Measurements from ENCODE around the gene IVD. TPM values are rescaled to one million over a fixed set of nuclear protein-coding genes. Genes with fewer than 3 reads are reported as not detected.
A peak's percentile ranks its signal among the peaks of the same experiment; 100 is the strongest.

The IVD gene
- total RNA-seq, 1 experiment from 2014 or later = 19.5 TPM

DNA sequence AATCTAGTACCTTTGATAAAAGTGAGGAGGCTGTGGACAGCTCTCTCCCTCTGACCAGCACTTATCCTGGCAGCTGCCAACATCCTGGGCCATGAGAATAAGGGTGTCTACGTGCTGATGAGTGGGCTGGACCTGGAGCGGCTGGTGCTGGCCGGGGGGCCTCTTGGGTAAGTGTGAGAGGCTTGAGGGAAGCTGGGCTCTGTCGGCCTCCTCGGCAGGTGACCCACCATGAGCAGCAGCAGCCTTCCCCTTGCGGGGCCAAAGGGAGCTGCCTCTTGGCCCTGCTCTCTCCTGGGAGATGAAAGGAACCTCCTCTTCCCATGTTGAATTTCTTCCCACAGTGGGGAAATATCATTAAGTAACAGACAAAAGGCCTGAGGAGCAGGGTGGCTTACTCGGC lies 9.2 kb downstream of the IVD start:
- DNase-seq (ENCODE audit: low read depth) = no peak

DNA sequence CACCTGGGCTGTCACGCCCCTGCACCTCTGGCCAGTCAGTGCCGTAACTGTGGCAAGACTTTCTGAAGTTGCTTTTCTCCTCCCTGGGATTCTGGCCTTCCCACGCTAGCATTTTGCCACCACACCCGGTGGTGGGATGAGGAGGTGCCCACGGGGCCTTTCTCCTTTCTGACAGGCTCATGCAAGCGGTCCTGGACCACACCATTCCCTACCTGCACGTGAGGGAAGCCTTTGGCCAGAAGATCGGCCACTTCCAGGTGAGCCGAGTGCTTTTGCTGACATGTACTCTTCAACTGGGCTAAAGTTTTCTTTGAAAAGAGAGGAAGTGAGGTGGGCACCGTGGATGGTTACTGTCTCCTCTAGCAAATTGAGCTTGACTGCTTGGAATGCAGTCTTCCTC lies 9.6 kb downstream of the IVD start:
- DNase-seq (ENCODE audit: low read depth) = no peak

DNA sequence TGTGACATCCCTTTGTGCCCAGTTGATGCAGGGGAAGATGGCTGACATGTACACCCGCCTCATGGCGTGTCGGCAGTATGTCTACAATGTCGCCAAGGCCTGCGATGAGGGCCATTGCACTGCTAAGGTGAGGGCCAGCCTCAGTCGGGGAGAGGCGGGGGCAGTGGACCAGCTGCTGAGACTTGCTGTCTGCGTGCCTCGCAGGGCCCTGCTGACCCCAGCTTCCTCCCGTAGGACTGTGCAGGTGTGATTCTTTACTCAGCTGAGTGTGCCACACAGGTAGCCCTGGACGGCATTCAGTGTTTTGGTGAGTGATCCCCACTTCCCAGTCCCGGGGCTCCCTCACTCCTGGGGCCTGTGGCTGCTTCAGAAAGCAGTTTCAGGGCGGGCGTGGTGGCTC lies 10.5 kb downstream of the IVD start:
- DNase-seq (ENCODE audit: low read depth) = no peak

DNA sequence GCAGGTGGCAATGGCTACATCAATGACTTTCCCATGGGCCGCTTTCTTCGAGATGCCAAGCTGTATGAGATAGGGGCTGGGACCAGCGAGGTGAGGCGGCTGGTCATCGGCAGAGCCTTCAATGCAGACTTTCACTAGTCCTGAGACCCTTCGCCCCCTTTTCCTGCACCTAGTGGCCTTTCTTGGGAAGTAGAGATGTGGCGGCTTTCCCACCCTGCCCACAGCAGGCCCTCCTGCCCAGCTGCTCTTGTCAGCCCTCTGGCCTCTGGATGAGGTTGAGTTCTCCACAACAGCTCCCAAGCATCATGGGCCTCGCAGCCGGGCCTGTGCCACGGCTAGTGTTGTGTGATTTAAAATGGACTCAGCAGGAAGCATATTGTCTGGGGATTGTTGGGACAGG lies 12.5 kb downstream of the IVD start:
- no peak for DNase-seq (ENCODE audit: low read depth)

DNA sequence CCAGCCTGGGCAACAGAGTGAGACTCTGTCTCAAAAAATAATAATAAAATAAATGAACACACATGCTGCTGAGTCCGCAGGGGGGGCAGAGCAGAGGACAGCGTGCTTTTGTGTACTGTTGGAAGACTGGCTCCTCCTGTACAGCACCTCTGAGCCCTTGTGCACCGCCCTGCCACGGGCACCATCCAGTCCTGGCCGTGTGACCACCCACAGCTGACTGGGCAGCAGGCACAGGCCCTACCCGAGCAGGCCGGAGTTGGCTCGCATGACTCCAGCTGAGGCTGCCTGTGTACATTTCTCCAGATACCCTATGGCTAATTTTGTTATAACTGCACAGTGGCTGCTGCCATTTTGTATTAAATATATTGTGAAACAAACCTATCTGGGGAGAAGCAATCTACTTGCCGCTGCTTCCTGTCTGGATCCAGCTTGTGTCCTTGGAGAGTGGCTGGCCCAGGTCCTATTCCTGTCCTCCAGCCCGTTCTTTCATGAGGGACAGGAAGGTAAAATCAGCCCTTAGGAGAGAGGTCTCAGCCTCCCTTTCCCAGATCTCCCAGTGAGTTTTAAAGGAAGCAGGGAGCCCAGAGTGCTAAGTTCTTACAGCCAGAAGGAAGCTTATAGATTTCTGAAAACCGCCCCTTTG lies 14.6 kb downstream of the IVD start:
- no peak for DNase-seq (ENCODE audit: low read depth)

DNA sequence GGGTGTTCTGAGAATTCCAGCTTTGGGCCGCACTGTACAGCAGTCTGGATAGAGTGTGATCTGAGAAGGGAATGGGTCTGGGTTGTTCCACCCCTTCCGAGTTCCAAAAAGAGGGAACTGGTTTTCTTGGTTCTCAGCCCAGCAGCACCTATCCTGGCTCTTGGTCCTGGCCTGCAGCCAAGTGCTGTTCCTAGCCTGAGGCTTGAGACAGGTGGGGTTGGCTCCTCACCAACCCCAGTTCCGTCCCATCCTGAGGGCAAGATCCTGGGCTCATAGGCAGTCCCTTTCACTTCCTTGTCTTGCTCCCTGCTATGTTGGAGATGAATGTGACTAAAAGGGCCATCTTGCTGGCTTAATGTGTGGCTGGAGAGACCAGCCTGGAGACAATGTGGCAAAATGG lies 15.2 kb downstream of the IVD start:
- DNase-seq (ENCODE audit: low read depth) = no peak

DNA sequence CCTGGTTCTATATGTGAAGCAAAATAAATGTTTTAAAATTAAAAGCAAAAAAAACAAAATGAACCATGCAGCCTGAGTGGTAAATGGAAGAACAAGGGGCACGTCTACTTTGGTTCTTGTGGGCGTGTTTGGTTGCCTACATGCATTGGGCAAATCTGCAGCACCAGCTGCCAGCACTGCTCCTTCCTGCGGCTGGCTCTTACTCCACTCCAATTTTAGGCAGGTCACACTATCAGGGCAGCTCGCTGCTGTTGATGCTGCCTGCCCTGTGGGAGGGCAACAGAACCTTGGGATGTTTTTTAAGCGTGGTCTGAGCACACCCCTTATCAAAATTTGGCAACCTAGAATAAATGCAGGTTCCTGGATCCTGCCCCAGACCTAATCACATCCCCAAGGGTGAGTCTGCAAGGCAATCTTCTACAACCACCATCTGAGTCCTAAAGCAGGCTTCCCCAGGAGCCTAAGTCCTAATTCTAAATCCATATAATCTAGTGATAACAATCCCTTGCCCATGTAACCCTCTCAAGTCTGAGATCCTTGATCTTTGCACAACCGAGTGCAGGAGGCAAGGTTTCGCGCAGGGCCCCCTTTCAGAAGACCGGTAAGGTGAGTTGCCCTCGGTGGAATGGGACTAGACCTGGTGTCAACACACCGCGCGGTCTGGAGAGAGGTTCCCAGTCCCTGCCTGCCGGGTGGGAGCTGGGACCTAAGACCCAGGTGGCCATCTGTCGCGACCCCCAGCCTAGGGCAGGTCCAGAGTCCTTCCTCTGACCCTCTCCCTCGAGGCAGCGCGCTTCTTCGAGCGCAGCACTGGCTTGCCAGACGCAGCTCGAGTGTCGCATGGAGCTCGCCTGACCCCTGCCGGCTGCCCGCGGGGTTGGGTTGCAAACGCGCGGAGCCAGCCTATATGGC lies 15.9 kb downstream of the IVD start:
- DNase-seq (ENCODE audit: low read depth) = peak; percentile 58

DNA sequence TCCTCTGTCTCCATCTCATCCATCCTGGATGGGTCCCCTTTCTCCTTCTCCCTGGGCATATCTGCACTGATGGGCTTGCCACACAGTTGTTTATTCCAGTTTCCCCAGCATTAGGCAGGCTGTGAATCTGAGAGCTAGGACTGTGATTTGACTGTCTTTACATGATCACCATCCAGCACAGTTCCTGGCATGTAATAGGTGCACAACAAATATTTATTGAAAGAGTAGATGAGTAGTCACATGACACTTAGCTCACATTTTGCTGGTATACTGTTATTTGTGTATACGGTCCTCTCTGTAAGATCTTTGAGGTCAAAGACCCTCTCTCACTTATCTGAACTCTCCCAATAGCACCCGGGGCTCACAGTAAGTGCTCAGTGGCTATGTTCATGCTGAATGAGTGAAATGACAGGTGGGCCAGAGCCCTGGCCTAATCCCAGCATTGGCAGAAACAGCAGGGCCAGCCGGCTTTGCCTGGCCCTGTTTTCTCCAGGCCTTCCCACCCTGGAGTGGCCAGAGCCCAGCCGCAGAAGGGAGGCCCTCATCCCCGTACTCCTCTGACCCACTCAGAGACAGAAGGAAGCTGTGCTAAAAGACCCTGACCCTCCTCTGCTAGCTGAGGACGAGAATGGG lies 19.0 kb downstream of the IVD start:
- no peak for DNase-seq (ENCODE audit: low read depth)

DNA sequence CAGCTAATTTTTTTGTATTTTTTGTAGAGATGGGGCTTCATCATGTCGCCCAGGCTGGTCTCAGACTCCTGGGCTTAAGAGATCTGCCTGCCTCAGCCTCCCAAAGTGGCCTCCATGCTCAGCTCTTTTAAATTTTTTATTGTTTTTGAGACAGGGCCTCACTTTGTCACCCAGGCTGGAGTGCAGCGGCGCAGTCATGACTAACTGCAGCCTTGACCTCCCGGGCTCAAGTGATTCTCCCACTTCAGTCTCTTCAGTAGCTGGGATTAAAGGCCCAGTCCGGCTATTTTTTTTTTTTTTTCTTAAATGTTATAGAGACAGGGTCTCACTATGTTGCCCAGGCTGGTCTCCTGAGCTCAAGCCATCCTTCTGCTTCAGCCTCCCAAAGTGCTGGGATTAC lies 20.1 kb downstream of the IVD start:
- DNase-seq (ENCODE audit: low read depth) = no peak

DNA sequence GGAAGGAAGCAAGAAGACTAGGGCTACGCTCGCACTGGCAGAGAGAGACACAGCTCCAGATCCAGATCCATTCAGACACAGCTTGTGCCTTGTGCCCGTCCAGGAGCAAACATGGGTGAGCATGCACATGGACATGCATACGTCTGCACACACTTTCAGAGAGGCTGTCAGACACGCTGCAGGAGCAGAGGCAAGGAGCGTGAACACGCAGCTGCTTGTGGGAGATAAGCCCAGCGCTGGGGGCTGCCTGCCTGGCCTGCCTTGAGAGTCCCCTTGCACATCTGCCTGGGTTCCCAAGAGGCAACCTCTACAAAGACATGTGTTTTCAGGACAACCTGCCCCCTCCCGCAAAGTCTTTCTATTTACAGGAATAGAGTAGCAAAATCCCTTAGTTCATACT lies 21.6 kb downstream of the IVD start:
- DNase-seq (ENCODE audit: low read depth) = no peak

DNA sequence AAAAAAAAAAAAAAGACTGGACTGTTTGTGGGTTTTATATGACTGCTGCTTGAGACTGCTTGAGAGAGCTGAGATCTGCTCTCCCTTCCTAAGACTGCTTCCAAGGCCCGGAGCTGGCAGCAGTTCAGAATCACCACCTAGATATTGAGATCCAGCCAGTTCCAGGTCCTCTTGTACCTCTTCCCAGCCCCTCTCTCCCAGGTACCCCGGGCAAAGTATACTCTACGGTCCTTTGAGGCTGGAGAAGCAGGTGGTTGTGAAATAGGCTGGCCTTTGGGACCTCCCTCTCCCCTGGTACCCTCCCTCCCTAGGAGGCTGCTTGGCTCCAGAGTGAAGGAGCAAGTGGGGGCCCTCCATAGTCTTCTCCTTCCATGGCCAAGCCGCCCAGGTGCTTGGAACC lies 22.6 kb downstream of the IVD start:
- no peak for DNase-seq (ENCODE audit: low read depth)

DNA sequence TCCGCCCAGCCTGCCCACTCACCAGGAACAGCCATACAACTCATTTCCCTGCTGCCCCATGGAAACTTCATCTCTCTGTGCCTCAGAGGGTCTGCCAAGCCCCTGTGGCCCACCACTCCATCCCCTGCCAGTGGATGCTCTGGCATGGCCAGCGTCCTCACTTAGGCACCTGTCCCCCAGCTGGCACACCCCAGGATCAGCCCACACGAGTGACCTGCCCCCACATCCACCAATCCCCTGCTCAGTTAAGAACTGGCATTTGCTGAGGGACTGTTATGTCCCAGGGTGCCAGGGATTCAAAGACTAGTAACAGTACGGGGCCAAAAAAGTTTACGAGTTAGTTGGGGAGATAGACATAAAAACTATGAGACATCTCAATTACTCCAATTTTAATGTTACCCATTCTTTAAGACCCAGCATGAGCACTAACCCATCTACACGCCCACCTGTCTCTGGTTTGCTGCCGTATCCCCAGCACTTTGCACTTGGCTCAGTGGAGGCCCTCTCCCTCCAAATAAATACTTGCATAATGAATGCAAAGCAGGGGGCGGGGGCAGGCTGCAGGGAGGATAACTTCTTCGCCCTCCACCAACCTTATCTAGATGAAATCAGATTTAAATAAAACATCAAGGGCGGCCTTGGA lies 23.6 kb downstream of the IVD start:
- no peak for DNase-seq (ENCODE audit: low read depth)

DNA sequence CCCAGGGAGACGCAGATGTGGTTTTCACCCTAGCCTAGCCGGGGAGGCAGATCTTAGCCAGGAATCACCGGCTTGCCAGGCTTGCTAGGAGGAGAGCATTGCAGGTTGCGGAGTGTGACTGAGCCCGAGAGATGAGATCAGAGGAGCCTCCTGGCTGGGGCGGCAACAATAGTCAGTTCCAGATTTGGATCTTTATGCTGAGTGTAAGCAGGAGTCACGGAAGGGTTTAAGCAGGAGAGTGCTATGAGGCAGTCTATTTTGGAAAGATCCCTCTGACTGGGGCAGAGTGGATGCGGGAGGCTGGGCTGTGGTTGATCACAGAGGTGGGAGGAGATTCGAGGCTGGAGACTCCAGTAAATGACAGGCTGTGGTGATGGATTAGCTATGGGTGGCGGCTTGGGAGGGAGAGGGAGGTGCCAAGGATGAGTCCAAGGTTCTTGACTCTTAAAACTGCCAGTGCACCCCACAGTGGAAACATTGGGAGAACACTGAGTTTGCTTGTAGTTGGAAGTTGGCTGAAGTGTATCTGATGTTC lies 24.7 kb downstream of the IVD start:
- DNase-seq (ENCODE audit: low read depth) = peak; percentile 51

DNA sequence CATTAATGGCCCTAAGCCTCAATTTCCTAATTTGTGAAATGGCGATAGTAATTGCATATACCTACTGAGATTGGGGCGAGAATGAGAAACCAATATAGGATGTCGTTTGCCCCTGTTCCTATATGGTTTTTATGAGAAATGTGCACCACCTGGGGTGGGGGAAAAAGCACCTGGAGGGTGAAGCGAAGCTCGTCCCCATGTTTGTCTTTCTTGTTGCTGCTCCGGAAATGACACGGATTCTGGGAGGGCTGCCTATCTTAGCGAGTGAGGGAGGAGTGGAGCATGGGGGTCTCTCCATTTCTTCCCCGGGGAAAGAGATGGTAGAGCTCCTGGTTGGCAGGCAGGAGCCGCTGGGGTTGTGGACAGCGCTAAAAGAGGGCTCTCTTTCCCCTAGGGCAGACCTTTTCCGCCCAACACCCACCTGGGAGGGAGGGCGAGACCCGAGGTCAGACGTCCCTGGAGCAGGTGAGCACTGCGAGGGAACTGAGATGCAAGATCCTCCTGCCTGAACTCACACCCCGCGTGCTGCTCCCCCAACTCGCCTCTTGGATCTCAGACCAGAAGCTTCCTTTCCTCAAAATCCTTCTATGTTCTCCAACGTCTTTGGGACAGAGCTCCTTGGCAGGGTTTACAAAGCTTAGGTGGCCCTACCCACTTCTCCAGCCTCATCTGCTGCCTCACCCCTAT lies 29.6 kb downstream of the IVD start:
- no peak for DNase-seq (ENCODE audit: low read depth)

DNA sequence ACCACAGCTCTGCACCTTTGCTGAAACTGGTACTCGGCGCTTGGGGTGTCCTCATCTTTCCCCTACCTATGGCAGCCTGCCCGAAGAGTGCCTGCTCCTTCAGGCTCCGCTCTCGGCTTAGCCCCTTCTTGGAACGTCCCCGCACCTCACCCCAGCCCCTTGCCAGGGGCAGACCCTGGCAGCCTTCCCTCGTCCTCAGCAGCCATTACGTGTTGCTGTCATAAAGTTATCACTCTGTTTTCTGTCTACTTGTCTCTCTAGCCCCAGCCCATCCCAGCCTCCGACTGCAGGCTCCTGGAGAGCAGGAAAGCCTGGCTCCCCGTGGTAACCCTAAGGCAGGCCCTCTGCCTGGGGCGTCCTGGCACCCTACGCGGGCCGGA lies 30.1 kb downstream of the IVD start:
- no peak for DNase-seq (ENCODE audit: low read depth)

DNA sequence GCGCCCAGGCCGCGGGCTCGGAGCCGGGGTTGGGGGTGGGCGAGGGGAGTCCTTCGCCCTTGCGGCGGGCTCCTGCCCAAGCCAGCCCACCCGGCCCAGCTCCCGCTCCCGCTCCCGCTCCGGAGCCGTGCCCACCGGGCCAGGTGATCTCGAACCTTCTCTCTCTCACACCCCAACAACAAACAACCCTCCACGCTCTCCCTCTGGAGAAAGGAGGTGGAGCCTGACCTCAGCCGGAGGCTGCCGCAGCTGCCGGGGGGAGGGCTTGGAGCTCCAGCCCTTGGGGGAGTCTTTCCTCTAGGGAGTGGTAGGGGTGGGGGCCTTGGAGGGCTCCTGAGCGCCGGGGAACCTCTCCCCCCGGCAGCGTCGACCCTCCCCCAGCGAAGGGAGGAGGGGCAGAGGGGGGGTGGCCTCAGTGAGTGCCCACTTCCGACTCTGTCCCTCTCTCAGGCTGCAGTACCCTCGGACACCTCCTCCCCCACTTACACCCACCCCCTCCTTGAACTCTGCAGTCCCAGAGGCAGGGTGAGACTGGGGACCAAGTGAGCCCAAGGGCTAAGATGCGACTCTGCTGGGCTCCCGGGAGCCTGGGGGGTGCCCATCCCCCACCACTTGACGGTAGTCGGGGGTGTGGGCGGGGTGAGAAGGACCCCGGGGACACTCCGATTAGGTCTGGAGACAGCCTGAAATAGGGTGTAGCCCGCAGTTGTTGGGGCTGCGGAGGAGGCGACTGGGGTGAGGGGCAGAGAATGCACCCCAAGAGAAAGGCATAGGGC lies 30.7 kb downstream of the IVD start:
- DNase-seq (ENCODE audit: low read depth) = no peak

DNA sequence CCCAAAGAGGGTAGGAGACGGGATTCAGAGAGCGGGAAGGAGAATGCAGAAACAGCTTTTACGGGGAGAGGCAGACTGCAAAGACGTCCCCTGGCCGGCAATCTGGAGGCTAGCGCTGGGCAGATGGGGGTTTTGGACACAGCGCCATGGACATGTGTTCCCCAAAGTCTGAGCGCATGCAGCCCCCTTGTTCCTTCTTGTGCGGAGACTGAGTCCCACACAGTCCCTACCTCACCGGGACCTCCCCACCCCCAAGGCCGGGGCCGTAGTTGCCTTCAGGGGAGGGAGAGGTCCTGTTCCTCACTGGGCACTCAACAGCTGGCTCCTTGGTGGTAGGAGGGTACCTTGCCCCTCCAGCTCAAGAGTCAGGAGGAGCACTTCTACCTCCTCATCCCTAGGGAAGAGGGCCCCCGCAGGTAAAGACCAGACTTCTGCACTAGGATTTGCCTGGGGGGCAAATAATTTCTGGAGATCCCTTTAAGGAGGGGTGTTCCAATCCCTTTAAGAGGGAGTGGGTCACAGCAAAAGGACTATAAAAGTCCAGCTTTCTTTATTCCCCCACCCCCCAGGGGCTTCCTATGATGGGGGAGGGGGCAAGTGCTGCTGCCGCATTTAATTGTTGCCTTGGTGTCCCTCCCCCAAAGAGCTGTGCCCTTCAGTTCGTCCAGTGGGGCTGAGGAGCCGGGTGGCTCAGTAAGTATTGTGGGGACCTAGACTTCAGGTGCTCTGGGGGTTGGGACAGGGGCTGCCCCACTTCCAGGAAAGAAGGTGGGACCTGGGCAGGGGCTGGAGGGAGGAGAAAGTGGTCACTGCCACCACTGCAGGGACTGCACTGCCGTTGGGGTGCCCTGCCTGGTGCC lies 31.5 kb downstream of the IVD start:
- DNase-seq (ENCODE audit: low read depth) = no peak

DNA sequence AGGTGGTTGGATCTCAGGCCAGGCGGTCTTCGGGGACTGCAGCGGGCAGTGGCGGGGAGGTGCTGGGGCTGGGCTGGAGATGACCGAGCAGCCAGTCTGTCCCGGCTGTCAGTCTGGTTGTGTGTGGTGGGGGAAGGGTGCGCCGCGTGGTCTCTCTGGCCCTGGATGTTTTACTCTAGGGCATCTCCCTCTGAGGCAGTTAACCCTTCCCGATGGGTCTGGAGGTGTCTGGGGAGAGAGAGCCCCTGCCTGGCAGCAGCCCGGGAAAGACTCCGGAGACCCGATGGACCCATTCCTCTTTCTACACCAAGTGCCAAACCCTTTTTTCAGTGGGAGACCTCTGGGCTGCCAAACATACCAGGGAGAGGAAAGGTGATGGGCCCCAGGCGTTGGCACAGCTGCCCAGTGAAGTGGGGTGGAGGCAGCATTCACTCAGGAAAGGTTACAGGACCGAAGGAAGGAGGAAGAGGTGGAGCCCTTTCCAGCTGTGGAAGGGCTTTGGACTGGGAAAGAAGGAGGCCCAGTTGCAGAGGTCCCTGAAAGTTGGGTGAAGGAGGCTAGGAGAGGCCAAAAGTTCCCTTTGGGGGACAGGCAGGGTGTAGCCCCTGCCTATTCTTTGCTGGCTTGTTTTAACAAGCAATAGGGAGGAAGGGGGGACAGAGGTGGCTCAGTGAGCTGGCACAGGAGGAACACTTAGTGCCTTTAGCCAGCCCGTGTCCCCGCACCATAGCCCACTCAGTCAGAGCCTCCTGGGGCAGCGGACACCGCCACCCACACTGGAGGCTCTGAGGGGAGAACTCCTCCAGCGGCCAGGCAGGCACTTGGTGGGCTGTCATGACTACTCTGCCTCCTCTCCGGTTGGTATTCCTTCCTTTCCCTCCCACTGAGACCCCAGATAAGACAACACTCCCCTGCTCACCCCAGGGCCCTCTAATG lies 32.4 kb downstream of the IVD start:
- DNase-seq (ENCODE audit: low read depth) = no peak

DNA sequence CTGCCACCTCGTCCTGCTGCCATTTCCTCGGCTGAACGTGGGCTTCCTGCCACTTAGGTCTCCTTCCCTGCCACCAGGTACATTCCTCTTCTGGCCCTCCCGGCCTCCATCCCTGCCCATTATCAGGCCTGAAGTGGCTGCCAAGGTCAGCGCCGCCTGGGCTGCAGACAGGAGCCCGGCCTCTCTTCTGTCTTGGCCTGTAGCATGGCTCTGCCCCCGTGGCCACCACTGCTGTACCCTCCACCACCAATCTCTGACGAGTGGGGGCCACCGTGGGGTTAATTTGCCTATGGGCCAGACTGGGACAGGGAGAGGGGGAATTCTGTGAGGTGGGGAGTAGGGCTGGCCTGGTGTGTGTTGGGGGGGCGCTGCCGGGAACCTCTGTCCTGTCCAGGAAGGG lies 33.1 kb downstream of the IVD start:
- no peak for DNase-seq (ENCODE audit: low read depth)
